Karpas-422 (cell line): Measurements from ENCODE around the gene TTLL5. TPM values are rescaled to one million over a fixed set of nuclear protein-coding genes. Genes with fewer than 3 reads are reported as not detected.

Source experiments
- DNase-seq: peaks from one replicate; pipeline ENCODE4 v3.0.0-alpha.2; 2015
- H2AFZ ChIP-seq: fragments of 200-600 bp; sonication (generic); 2 replicates; pipeline ENCODE4 v1.6.1; 2014; ENCODE audit warnings: antibody characterized with exemption, low read length, mixed read lengths
- H3K27ac ChIP-seq: fragments of 200-600 bp; sonication (generic); 2 replicates; pipeline ENCODE4 v1.5.1; 2014; ENCODE audit warnings: mild to moderate bottlenecking, low read length, moderate library complexity
- H3K27me3 ChIP-seq: fragments of 200-600 bp; sonication (generic); 2 replicates; pipeline ENCODE4 v1.6.1; 2014; ENCODE audit warnings: low read length, mixed read lengths
- H3K36me3 ChIP-seq: fragments of 200-600 bp; sonication (generic); 2 replicates; pipeline ENCODE4 v1.6.1; 2014; ENCODE audit warnings: low read length, mixed read lengths; ENCODE audit not compliant: insufficient read depth
- H3K4me1 ChIP-seq: fragments of 200-600 bp; sonication (generic); 2 replicates; pipeline ENCODE4 v1.6.1; 2014; ENCODE audit warnings: mild to moderate bottlenecking, low read length, mixed read lengths
- H3K4me2 ChIP-seq: fragments of 200-600 bp; sonication (generic); 2 replicates; pipeline ENCODE4 v1.6.1; 2014; ENCODE audit warnings: low read length, low read depth, mild to moderate bottlenecking; ENCODE audit not compliant: poor library complexity, severe bottlenecking
- H3K4me3 ChIP-seq: fragments of 200-600 bp; sonication (generic); 2 replicates; pipeline ENCODE4 v1.5.1; 2014; ENCODE audit warnings: mild to moderate bottlenecking, antibody characterized with exemption, low read length, mixed read lengths
- H3K79me2 ChIP-seq: fragments of 200-600 bp; sonication (generic); 2 replicates; pipeline ENCODE4 v1.6.1; 2014; ENCODE audit warnings: mild to moderate bottlenecking, low read length, mixed read lengths
- H3K9ac ChIP-seq: fragments of 200-600 bp; sonication (generic); 2 replicates; pipeline ENCODE4 v1.6.0; 2014; ENCODE audit warnings: low read length
- H3K9me2 ChIP-seq: fragments of 200-600 bp; sonication (generic), shearing (Covaris generic); replicated peaks from 2 replicates; pipeline ENCODE4 v1.6.0; 2014; ENCODE audit warnings: mild to moderate bottlenecking, low read length, moderate library complexity; ENCODE audit not compliant: insufficient read depth
- H3K9me3 ChIP-seq: fragments of 300-700, 200-600 bp; sonication (generic); 2 replicates; pipeline ENCODE4 v1.6.1; 2014; ENCODE audit warnings: low read length, mixed read lengths
- H4K20me1 ChIP-seq: fragments of 200-600 bp; sonication (generic); 2 replicates; pipeline ENCODE4 v1.6.1; 2014; ENCODE audit warnings: mild to moderate bottlenecking, antibody characterized with exemption, low read length, low read depth; ENCODE audit not compliant: insufficient read depth
- total RNA-seq: library from RNA; depleted of rRNA; stranded (reverse); fragments of >200 nt; shearing (Covaris generic); gene quantifications from 2 replicates; pipeline ENCODE4 v1.2.3, GENCODE V29; 2014; ENCODE audit warnings: low replicate concordance

Gene TTLL5
- total RNA-seq, 1 experiment from 2014 or later, result 53.7 TPM

- Histone ChIP-seq H3K4me2 (peak overlapping the region; percentile 14), H3K9ac (no peak overlapping the region), H3K79me2 (no peaks in the 10 kb centered on the region), H3K9me2 (no peaks in the 10 kb centered on the region), H3K27me3 (no peaks in the 10 kb centered on the region), H2AFZ (no peak overlapping the region), H3K27ac (no peak overlapping the region), H3K4me3 (no peak overlapping the region), H3K4me1 (peaks cover 36% of the 10 kb centered on the region), H3K36me3 (no peaks in the 10 kb centered on the region), H3K9me3 (no peaks in the 10 kb centered on the region), H4K20me1 (peaks cover 3% of the 10 kb centered on the region; the same call in 1 of the 2 replicates)
- no peak for DNase-seq
Observed at GRCh38 chr14:75976826-75977581, 316.0 kb downstream of the TTLL5 start.

GRCh38 chr14:75977582-75977943, 316.5 kb downstream of the TTLL5 start:
- no peaks in the 10 kb centered on the region for H3K9me3 ChIP-seq
- H3K79me2 ChIP-seq, result no peaks in the 10 kb centered on the region
- no peak overlapping the region for H3K27ac ChIP-seq
- peaks cover 38% of the 10 kb centered on the region for H3K4me1 ChIP-seq
- no peak for DNase-seq
- peaks cover 3% of the 10 kb centered on the region; the same call in 1 of the 2 replicates for H4K20me1 ChIP-seq
- no peak overlapping the region for H3K9ac ChIP-seq
- H3K9me2 ChIP-seq, result no peaks in the 10 kb centered on the region
- no peaks in the 10 kb centered on the region for H3K27me3 ChIP-seq
- no peaks in the 10 kb centered on the region for H3K36me3 ChIP-seq
- peak overlapping the region; percentile 61 for H3K4me2 ChIP-seq
- no peak overlapping the region for H2AFZ ChIP-seq
- H3K4me3 ChIP-seq, result peak overlapping the region; percentile 52; the same call in 1 of the 2 replicates

DNA sequence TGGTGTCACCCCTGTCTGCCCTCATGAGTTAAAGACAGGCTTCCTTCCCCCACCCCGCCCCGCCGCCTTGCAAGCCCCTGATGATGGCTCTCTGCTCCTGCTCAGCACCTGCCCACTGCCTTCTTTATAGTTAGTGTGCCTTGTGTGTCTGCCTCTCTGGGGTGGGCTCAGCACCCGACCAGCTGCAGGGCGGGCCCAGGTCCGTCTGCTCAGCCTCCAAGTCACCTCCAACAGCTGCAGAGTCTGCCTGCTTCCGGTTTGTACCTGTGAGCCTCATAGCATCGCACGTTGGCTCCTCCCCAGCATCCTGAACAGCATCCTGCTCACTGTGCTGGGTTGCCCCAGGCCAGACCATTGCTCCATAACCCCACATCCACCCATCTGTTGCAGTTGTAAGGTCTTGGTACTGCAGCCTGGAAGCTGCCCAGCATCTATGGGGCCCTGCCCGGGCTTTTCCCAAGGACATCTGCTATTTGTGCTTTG, 317.2 kb downstream of the TTLL5 start:
- Histone ChIP-seq H3K9me2 (no peaks in the 10 kb centered on the region), H3K27me3 (0 out of 2 replicates have a peak, but pooled peaks cover 3% of the 10 kb centered on the region), H3K79me2 (no peaks in the 10 kb centered on the region), H3K9ac (peak overlapping the region; percentile 23), H3K4me2 (peak overlapping the region; percentile 61), H3K36me3 (no peaks in the 10 kb centered on the region), H3K4me3 (peak overlapping the region; percentile 52), H3K4me1 (peaks cover 45% of the 10 kb centered on the region), H4K20me1 (peaks cover 3% of the 10 kb centered on the region; the same call in 1 of the 2 replicates), H3K27ac (no peak overlapping the region), H3K9me3 (no peaks in the 10 kb centered on the region), H2AFZ (peak overlapping the region; percentile 28; the same call in 1 of the 2 replicates)
- DNase-seq, result peak; percentile 78

- Histone ChIP-seq H3K9ac (no peak overlapping the region), H3K27me3 (0 out of 2 replicates have a peak, but pooled peaks cover 3% of the 10 kb centered on the region)
Observed at GRCh38 chr14:75979071-75979571, 318.1 kb downstream of the TTLL5 start.

DNA sequence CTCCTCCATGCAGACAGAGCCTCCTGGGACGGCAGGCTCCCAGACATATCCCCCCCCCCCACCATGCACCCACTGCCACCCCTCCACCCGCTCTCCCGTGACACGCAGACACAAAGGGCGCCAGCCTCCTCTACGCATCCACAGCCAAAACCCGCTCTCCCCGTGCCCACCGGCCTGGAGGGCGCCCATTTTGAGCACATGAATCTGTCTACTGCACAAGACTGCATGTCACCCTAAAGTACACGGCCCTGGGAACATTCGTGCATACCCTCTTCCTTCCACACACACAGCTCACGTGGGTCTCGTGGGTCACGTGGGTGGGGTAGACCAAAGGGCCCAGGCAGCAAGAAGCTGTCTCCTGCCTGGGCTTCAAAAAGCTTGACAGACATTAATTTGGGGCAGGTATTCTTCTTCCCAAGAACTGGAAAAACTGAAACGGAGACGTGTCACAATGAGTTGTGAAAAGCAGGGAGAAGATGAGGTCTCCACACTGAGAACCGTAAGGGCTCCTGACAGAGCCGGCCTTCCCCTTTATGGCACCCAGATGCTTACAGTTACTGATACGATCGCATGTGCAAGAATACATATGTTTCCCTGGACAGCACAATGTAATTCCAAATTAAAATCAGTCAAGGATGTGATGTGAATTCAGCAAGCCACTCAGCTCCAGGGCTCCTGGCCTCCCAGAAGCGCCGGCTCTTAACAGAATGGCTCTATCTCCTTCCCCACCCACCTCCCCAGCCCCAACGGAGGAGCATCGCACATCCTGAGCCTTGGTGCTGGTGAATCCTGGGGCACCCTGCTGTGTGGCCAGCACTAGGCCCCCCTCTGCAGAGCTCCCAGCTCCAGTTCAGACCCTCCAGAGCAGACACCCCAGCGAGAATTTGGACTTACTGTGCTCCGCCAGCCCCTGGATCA, 318.9 kb downstream of the TTLL5 start:
- DNase-seq, result no peak
- H2AFZ ChIP-seq, result no peak overlapping the region
- no peaks in the 10 kb centered on the region for H3K9me3 ChIP-seq
- no peak overlapping the region for H3K4me2 ChIP-seq
- peaks cover 3% of the 10 kb centered on the region; the same call in 1 of the 2 replicates for H4K20me1 ChIP-seq
- H3K4me1 ChIP-seq, result peaks cover 46% of the 10 kb centered on the region
- no peaks in the 10 kb centered on the region for H3K9me2 ChIP-seq
- H3K27ac ChIP-seq, result no peak overlapping the region
- no peak overlapping the region for H3K4me3 ChIP-seq
- H3K36me3 ChIP-seq, result no peaks in the 10 kb centered on the region
- H3K79me2 ChIP-seq, result no peaks in the 10 kb centered on the region
- 0 out of 2 replicates have a peak, but pooled peaks cover 3% of the 10 kb centered on the region for H3K27me3 ChIP-seq
- H3K9ac ChIP-seq, result no peak overlapping the region

More at GRCh38 chr14:75979071-75979571, 318.1 kb downstream of the TTLL5 start:
- Histone ChIP-seq H4K20me1 (peaks cover 3% of the 10 kb centered on the region; the same call in 1 of the 2 replicates), H3K4me2 (no peak overlapping the region), H2AFZ (no peak overlapping the region), H3K9me3 (no peaks in the 10 kb centered on the region), H3K27ac (no peak overlapping the region), H3K4me3 (no peak overlapping the region), H3K4me1 (peaks cover 46% of the 10 kb centered on the region), H3K79me2 (no peaks in the 10 kb centered on the region), H3K9me2 (no peaks in the 10 kb centered on the region), H3K36me3 (no peaks in the 10 kb centered on the region)
- DNase-seq, result peak; percentile 60

DNA sequence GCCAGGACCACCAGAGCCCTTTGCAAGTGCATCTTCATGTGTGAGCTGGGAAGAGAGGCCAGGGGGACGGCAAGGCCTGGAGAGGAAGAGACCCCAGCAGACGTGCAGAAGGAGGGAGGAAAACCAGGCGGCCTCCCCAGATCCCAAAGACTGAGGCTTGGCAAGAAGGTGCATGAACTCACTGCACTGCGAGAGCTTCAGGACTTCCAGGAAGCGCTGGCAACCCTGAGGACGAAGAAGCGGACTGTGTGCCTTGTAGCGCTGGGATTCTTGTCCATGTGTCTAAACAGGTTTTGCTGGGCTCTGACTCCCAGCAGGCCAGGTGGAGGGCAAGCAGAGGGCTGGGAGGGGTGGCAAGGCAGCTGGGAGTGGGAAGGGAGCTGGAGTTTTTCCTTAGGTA, 319.8 kb downstream of the TTLL5 start:
- DNase-seq, result no peak
- H3K36me3 ChIP-seq, result no peaks in the 10 kb centered on the region
- 0 out of 2 replicates have a peak, but pooled peaks cover 3% of the 10 kb centered on the region for H3K27me3 ChIP-seq
- H3K79me2 ChIP-seq, result no peaks in the 10 kb centered on the region
- H3K4me2 ChIP-seq, result peak overlapping the region; percentile 100
- no peak overlapping the region for H3K9ac ChIP-seq
- no peak overlapping the region for H3K4me3 ChIP-seq
- H4K20me1 ChIP-seq, result peaks cover 3% of the 10 kb centered on the region; the same call in 1 of the 2 replicates
- no peaks in the 10 kb centered on the region for H3K9me3 ChIP-seq
- no peak overlapping the region for H2AFZ ChIP-seq
- no peaks in the 10 kb centered on the region for H3K9me2 ChIP-seq
- H3K4me1 ChIP-seq, result peaks cover 52% of the 10 kb centered on the region
- no peak overlapping the region for H3K27ac ChIP-seq

DNA sequence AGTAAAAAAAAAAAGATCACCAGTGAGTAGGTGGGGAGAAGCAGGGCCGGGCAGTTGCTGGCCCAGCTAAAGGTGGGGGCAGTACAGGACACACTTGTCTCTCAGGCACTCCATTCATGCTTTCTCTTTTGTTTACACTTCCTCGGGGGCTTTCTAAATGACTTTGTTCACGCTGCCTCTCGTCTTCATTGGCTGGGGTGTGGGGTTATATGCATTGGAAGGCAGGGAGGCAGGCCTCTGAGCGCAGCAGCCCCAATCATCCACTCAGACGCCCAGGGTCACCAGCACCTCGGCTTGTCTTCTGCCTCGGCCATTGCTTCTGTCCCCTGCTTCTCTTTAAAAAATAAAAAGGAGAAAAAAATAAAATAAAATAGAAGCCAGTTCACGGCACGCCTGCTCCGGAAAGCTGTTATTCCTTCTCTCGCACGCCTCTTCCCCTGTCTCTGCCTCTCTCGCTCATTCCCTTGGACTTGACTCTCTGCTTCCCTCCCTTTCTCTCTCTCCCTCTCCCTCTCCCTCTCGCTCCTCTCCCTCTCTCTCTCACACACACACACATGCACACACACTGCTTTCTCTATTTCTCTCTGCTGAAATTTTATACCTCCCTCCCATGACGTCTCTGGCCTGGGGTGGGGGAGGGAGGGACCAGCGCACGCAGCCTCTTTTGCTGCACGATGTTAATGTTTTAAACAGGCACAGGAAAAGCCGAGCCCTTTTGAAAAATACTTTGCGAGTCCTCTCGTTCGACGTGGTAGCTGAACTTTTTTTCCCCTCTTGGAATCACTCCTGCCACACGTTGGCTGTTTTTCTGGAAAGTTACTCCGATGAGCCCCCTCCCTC, 320.6 kb downstream of the TTLL5 start, which contains the start of gene TGFB3:
Gene TGFB3, minus strand, starts transcription at position 570 of the 840 bp plus-strand sequence. CDS start 1,102 bp downstream, outside the sequence.
- DNase-seq, result peak; percentile 90
- Histone ChIP-seq H4K20me1 (peaks cover 3% of the 10 kb centered on the region; the same call in 1 of the 2 replicates), H2AFZ (peak within 1 kb of the TSS; percentile 98), H3K27ac (no peak within 1 kb of the TSS), H3K9ac (peak within 1 kb of the TSS; percentile 82), H3K4me3 (peak within 1 kb of the TSS; percentile 88), H3K9me3 (no peaks in the 10 kb centered on the region), H3K36me3 (no peaks in the 10 kb centered on the region), H3K27me3 (0 out of 2 replicates have a peak, but pooled peaks cover 3% of the 10 kb centered on the region), H3K4me1 (peaks cover 54% of the 10 kb centered on the region), H3K4me2 (peak within 1 kb of the TSS; percentile 100), H3K9me2 (no peaks in the 10 kb centered on the region), H3K79me2 (peaks cover 5% of the 10 kb centered on the region; the same call in 1 of the 2 replicates)
